A549 (cell line): ENCODE measurements around the gene PLAA. TPM values are rescaled to one million over a fixed set of nuclear protein-coding genes. Genes with fewer than 3 reads are reported as not detected.

Source experiments
- ATAC-seq, 2 experiments: fragments of 200-7000 bp in 1 of 2; fragments of >200 bp in 1 of 2; cut with Nextera tagmentation in 1 of 2; cut with Tn5 transposase in 1 of 2; 3 replicates each; pipeline versions ENCODE4 v1.8.0 to v1.9.1; 2018 to 2020; ENCODE audit warnings: mild to moderate bottlenecking in 1 of 2, moderate library complexity in 1 of 2
- CTCF ChIA-PET: fragments of 300-600 bp; sonication (Branson Sonifier 250); formaldehyde crosslinking; extraction: SDS; loops from one replicate; lab custom pipeline; 2021; ENCODE audit warnings: antibody characterized with exemption, inconsistent platforms; lab: Yijun Ruan, JAX
- POLR2A ChIA-PET: fragments of 350-600 bp; formaldehyde crosslinking; extraction: SDS; loops from one replicate; lab custom pipeline; 2021; ENCODE audit warnings: antibody characterized with exemption, inconsistent platforms; lab: Yijun Ruan, JAX
- DNase-seq, 2 experiments: peaks; one replicate each; pipeline versions ENCODE4 v3.0.0 to v3.0.0-alpha.2; 2011 to 2016; ENCODE audit warnings: low read depth in 1 of 2, low spot score in 1 of 2
- FAIRE-seq: peaks from 2 replicates; lab custom pipeline; 2011; peaks lifted over from hg19 to GRCh38; lab: Jason Lieb, UNC
- H3K27ac ChIP-seq, 2 experiments: fragments of >200 bp; sonication (Bioruptor Twin); formaldehyde crosslinking; 3 replicates each; pipeline ENCODE4 v1.5.1; 2016 to 2017
- H3K4me1 ChIP-seq: fragments of >200 bp; sonication (Bioruptor Twin); formaldehyde crosslinking; 3 replicates; pipeline ENCODE4 v1.6.1; 2016
- H3K4me2 ChIP-seq: fragments of >200 bp; sonication (Bioruptor Twin); formaldehyde crosslinking; 3 replicates; pipeline ENCODE4 v1.6.1; 2016
- H3K4me3 ChIP-seq: fragments of >200 bp; sonication (Bioruptor Twin); formaldehyde crosslinking; 3 replicates; pipeline ENCODE4 v1.5.1; 2016
- H3K9me3 ChIP-seq: fragments of >200 bp; sonication (Bioruptor Twin); formaldehyde crosslinking; 3 replicates; pipeline ENCODE4 v1.6.1; 2016
- CBX2 ChIP-seq: fragments of 200-600 bp; sonication (generic); IDR thresholded peaks from 2 replicates; pipeline ENCODE4 v1.6.1; 2016; ENCODE audit warnings: low read depth, mild to moderate bottlenecking, borderline replicate concordance
- CBX8 ChIP-seq: fragments of 200-600 bp; sonication (generic); IDR thresholded peaks from 2 replicates; pipeline ENCODE4 v1.6.1; 2016
- CEBPB ChIP-seq, 2 experiments: fragments of >200 bp in 1 of 2; sonication (Bioruptor Twin) in 1 of 2; formaldehyde crosslinking in 1 of 2; IDR thresholded peaks; 2 replicates each; pipeline ENCODE4 v1.6.1; 2012 to 2016
- CHD2 ChIP-seq: fragments of 150-350 bp; IDR thresholded peaks from 2 replicates; pipeline ENCODE4 v1.6.1; 2014; ENCODE audit warnings: low read length; ENCODE audit not compliant: partially characterized antibody
- CHD4 ChIP-seq: fragments of 200-600 bp; sonication (generic); IDR thresholded peaks from 2 replicates; pipeline ENCODE4 v1.6.1; 2016; ENCODE audit warnings: antibody characterized with exemption, mild to moderate bottlenecking, borderline replicate concordance
- CTCF ChIP-seq: fragments of >200 bp; sonication (Bioruptor Twin); formaldehyde crosslinking; IDR thresholded peaks from 3 replicates; pipeline ENCODE4 v1.5.1; 2016
- E2F6 ChIP-seq: IDR thresholded peaks from 2 replicates; pipeline ENCODE4 v1.6.1; 2012; ENCODE audit warnings: low read depth, borderline replicate concordance
- EHF ChIP-seq: fragments of 250-450 bp; sonication (Bioruptor Pico); IDR thresholded peaks from 2 replicates; pipeline ENCODE4 v1.5.0; 2020; ENCODE audit warnings: mild to moderate bottlenecking
- EP300 ChIP-seq, 2 experiments: fragments of >200 bp; sonication (Bioruptor Twin); formaldehyde crosslinking; IDR thresholded peaks; 2 replicates in 1 of 2; 3 replicates in 1 of 2; pipeline ENCODE4 v1.6.1; 2016 to 2017
- ESRRA ChIP-seq: fragments of 150-350 bp; IDR thresholded peaks from 2 replicates; pipeline ENCODE4 v1.6.1; 2014; ENCODE audit warnings: mild to moderate bottlenecking, low read length, borderline replicate concordance
- FOSL2 ChIP-seq, 2 experiments: fragments of 450-650 bp in 1 of 2; fragments of >200 bp in 1 of 2; sonication (Bioruptor Twin) in 1 of 2; formaldehyde crosslinking; IDR thresholded peaks; 2 replicates each; pipeline versions ENCODE4 v1.5.0 to v1.6.1; 2016 to 2020; ENCODE audit warnings: mild to moderate bottlenecking in 1 of 2, moderate library complexity in 1 of 2
- HDAC2 ChIP-seq: fragments of 200-600 bp; sonication (generic); IDR thresholded peaks from 2 replicates; pipeline ENCODE4 v1.6.1; 2016
- HES2 ChIP-seq: fragments of >200 bp; sonication (Bioruptor Twin); formaldehyde crosslinking; IDR thresholded peaks from 2 replicates; pipeline ENCODE4 v1.6.1; 2016
- HMGXB4 ChIP-seq: fragments of 250-450 bp; sonication (Bioruptor Pico); IDR thresholded peaks from 2 replicates; pipeline ENCODE4 v1.5.0; 2021; ENCODE audit warnings: mild to moderate bottlenecking, moderate library complexity, borderline replicate concordance
- HOXA7 ChIP-seq: fragments of 250-450 bp; sonication (Bioruptor Pico); IDR thresholded peaks from 2 replicates; pipeline ENCODE4 v1.5.0; 2020; ENCODE audit warnings: mild to moderate bottlenecking, moderate library complexity
- HOXB5 ChIP-seq: fragments of 250-450 bp; sonication (Bioruptor Pico); IDR thresholded peaks from 2 replicates; pipeline ENCODE4 v1.5.0; 2020; ENCODE audit warnings: mild to moderate bottlenecking, moderate library complexity
- KDM5A ChIP-seq: fragments of 200-600 bp; sonication (generic); IDR thresholded peaks from 2 replicates; pipeline ENCODE4 v1.6.1; 2016; ENCODE audit warnings: antibody characterized with exemption, mild to moderate bottlenecking
- MAFK ChIP-seq: fragments of 450-650 bp; IDR thresholded peaks from 2 replicates; pipeline ENCODE4 v1.6.1; 2014; ENCODE audit not compliant: partially characterized antibody
- MAX ChIP-seq: IDR thresholded peaks from 2 replicates; pipeline ENCODE4 v1.6.1; 2012
- MAZ ChIP-seq: fragments of 150-350 bp; IDR thresholded peaks from 2 replicates; pipeline ENCODE4 v1.6.1; 2014; ENCODE audit warnings: antibody characterized with exemption, low read depth, low read length, borderline replicate concordance
- MYC ChIP-seq: IDR thresholded peaks from 2 replicates; pipeline ENCODE4 v1.6.1; 2012; ENCODE audit warnings: mild to moderate bottlenecking, inconsistent platforms, low read length, improper control_type of control experiment, borderline replicate concordance
- PBX3 ChIP-seq: IDR thresholded peaks from 2 replicates; pipeline ENCODE4 v1.6.1; 2012
- POLR2AphosphoS2 ChIP-seq: conservative IDR thresholded peaks from 2 replicates; pipeline ENCODE4 v1.6.1; 2012; ENCODE audit warnings: low read length, improper control_type of control experiment, inconsistent platforms
- RARB ChIP-seq: fragments of 250-450 bp; sonication (Bioruptor Pico); IDR thresholded peaks from 2 replicates; pipeline ENCODE4 v1.8.0; 2021; ENCODE audit warnings: mild to moderate bottlenecking, moderate library complexity
- TP53 ChIP-seq: fragments of 250-450 bp; sonication (Bioruptor Pico); IDR thresholded peaks from 2 replicates; pipeline ENCODE4 v1.5.0; 2021; ENCODE audit warnings: mild to moderate bottlenecking, moderate library complexity
- ZC3H11A ChIP-seq: fragments of 450-650 bp; IDR thresholded peaks from 2 replicates; pipeline ENCODE4 v1.6.1; 2014; ENCODE audit warnings: antibody characterized with exemption, mild to moderate bottlenecking
- WGBS: methylation state at CpG from one replicate; pipeline ENCODE4 v1.1.6; 2017; ENCODE audit errors: missing lambda C conversion rate; 5-methylcytosine and 5-hydroxymethylcytosine counted together
- polyA plus RNA-seq, 4 experiments: library from polyadenylated mRNA; depleted of rRNA in 3 of 4; stranded (reverse); fragments of >200 nt; fragmentation: RNase III in 1 of 4; extraction: RNeasy Plus Mini Kit Qiagen cat#74134 plus additional on column Dnase treatment in 1 of 4; gene quantifications; 2 replicates in 3 of 4; 3 replicates in 1 of 4; pipeline ENCODE4 v1.2.3, GENCODE V29; 2011 to 2017

The PLAA gene
- polyA plus RNA-seq, 2 of the 4 experiments (the other 2 are of a cell fraction) = 25.5 to 37.5 TPM

GRCh38 chr9:26954050-26954508 lies 7.0 kb upstream of the PLAA start:
- FAIRE-seq (no peak), ATAC-seq (no peak), DNase-seq (no peak)
- Histone ChIP-seq H3K4me1 (peaks cover 19% of the 10 kb centered on the region), H3K4me2 (no peak overlapping the region), H3K4me3 (no peak overlapping the region), H3K27ac (no peak overlapping the region), H3K9me3 (no peaks in the 10 kb centered on the region)
- WGBS = 76% methylated on average over 3 of the region's 3 CpGs
- TF ChIP-seq ZC3H11A (no peak), TP53 (CRISPR knock-in tag) (no peak), FOSL2 (IDR thresholded peaks at IDR 0.05) (no peak), FOSL2 (CRISPR knock-in tag; IDR thresholded peaks at IDR 0.05) (no peak), EHF (CRISPR knock-in tag) (no peak), PBX3 (no peak)
- POLR2A ChIA-PET = no interaction called here
- CTCF ChIA-PET = interaction anchor here (2.2 kb wide), 1 partner anchor 62 kb away, joined by 8 read pairs; the partner anchor contains the start of gene CAAP1

- 52% methylated on average over 3 of the region's 3 CpGs for WGBS
- TF ChIP-seq HMGXB4 (no peak), MAZ (no peak), PBX3 (no peak), ESRRA (no peak), KDM5A (no peak), RARB (CRISPR knock-in tag) (no peak), CBX8 (no peak), CEBPB (IDR thresholded peaks at IDR 0.05) (no peak), EP300 (IDR thresholded peaks at IDR 0.05) (no peak), MYC (no peak), CBX2 (no peak), MAX (no peak), CHD2 (no peak), TP53 (CRISPR knock-in tag) (no peak)
- TF ChIP-seq, all 56 proteins: peak for 0
- CTCF ChIA-PET = interaction anchor here (0.6 to 1.5 kb wide), 2 partner anchors 24 to 441 kb away, joined by 3 to 4 read pairs; no protein-coding TSS in a partner anchor
Measured at GRCh38 chr9:26951794-26952193, 4.8 kb upstream of the PLAA start.

GRCh38 chr9:26950521-26950920 lies 3.5 kb upstream of the PLAA start:
- no peak for DNase-seq
- no peak for FAIRE-seq
- ATAC-seq = no peak
- 47% methylated on average over 1 of the region's 1 CpG for WGBS
- ChIA-PET POLR2A (no interaction called here), CTCF (no interaction called here)
- Histone ChIP-seq H3K4me1 (peaks cover 17% of the 10 kb centered on the region), H3K9me3 (no peaks in the 10 kb centered on the region), H3K4me3 (no peak overlapping the region), H3K27ac (no peak overlapping the region), H3K4me2 (no peak overlapping the region)
- TF ChIP-seq HDAC2 (no peak), HES2 (no peak), MAFK (no peak), E2F6 (no peak), POLR2AphosphoS2 (no peak), HOXA7 (no peak), HOXB5 (CRISPR knock-in tag) (no peak), CHD4 (no peak), CTCF (no peak), MAZ (no peak)

More at GRCh38 chr9:26951794-26952193, 4.8 kb upstream of the PLAA start:
- Histone ChIP-seq H3K4me2 (no peak overlapping the region), H3K27ac (no peak overlapping the region), H3K4me1 (peaks cover 15% of the 10 kb centered on the region), H3K4me3 (no peak overlapping the region), H3K9me3 (no peaks in the 10 kb centered on the region)
- POLR2A ChIA-PET = no interaction called here
- FAIRE-seq (no peak), DNase-seq (no peak), ATAC-seq (no peak)
